Liver (tissue), 9 donors: ENCODE data around the gene HLCS. TPM values are rescaled to one million over a fixed set of nuclear protein-coding genes. Genes with fewer than 3 reads are reported as not detected.

Experiments used
- DNase-seq: peaks from one replicate; pipeline ENCODE4 v3.0.0-alpha.2; 2017; ENCODE audit warnings: low spot score
- H3K27ac ChIP-seq, 2 donors: one replicate each; pipeline ENCODE4 v1.7.0; 2013; ENCODE audit warnings: inconsistent platforms in 2 of 2, low read length in 2 of 2, control low read depth in 1 of 2, low read depth in 1 of 2, mild to moderate bottlenecking in 1 of 2
- H3K27me3 ChIP-seq, 4 donors: one replicate each; pipeline versions ENCODE4 v1.6.1 to v1.7.0; 2013; ENCODE audit warnings: low read length in 3 of 4, inconsistent platforms in 1 of 4, mild to moderate bottlenecking in 1 of 4, moderate library complexity in 1 of 4; ENCODE audit not compliant: control insufficient read depth in 4 of 4, insufficient read depth in 4 of 4
- H3K36me3 ChIP-seq, 4 donors: one replicate each; pipeline versions ENCODE4 v1.6.1 to v1.7.0; 2013; ENCODE audit warnings: low read length in 3 of 4, mild to moderate bottlenecking in 3 of 4, low read depth in 1 of 4, moderate library complexity in 1 of 4; ENCODE audit not compliant: control insufficient read depth in 4 of 4, insufficient read depth in 3 of 4
- H3K4me1 ChIP-seq, 4 donors: one replicate each; pipeline versions ENCODE4 v1.6.1 to v1.7.0; 2013; ENCODE audit warnings: low read length in 3 of 4, mild to moderate bottlenecking in 3 of 4, moderate library complexity in 1 of 4; ENCODE audit not compliant: control insufficient read depth in 4 of 4, insufficient read depth in 4 of 4
- H3K4me3 ChIP-seq, 3 donors: one replicate each; pipeline versions ENCODE4 v1.6.1 to v1.7.0; 2013; ENCODE audit warnings: low read length in 3 of 3, control low read depth in 1 of 3, low read depth in 1 of 3, mild to moderate bottlenecking in 1 of 3
- H3K9ac ChIP-seq, 2 donors: one replicate each; pipeline ENCODE4 v1.7.0; 2013; ENCODE audit warnings: low read length in 2 of 2, mild to moderate bottlenecking in 2 of 2, moderate library complexity in 2 of 2, control low read depth in 1 of 2, low read depth in 1 of 2
- H3K9me3 ChIP-seq, 4 donors: one replicate each; pipeline versions ENCODE4 v1.6.1 to v1.7.0; 2013; ENCODE audit warnings: low read length in 3 of 4; ENCODE audit not compliant: control insufficient read depth in 4 of 4
- CTCF ChIP-seq: fragments of 150-350 bp; IDR thresholded peaks from 2 replicates; pipeline ENCODE4 v1.5.1; 2017; ENCODE audit warnings: improper control_type of control experiment, low read depth, low read length; ENCODE audit not compliant: missing input control
- FOXA1 ChIP-seq: IDR thresholded peaks from 2 replicates; pipeline ENCODE4 v1.6.1; 2016; ENCODE audit warnings: antibody characterized with exemption
- GABPA ChIP-seq, 2 donors: IDR thresholded peaks in 1 of 2; conservative IDR thresholded peaks in 1 of 2; 2 replicates each; pipeline ENCODE4 v1.6.1; 2016; ENCODE audit warnings: antibody characterized with exemption in 2 of 2, mild to moderate bottlenecking in 1 of 2, moderate library complexity in 1 of 2
- HNF4A ChIP-seq, 2 donors: conservative IDR thresholded peaks; 2 replicates each; pipeline ENCODE4 v1.6.1; 2016; ENCODE audit warnings: antibody characterized with exemption in 2 of 2, mild to moderate bottlenecking in 2 of 2
- MAX ChIP-seq: IDR thresholded peaks from 2 replicates; pipeline ENCODE4 v1.6.1; 2016; ENCODE audit warnings: antibody characterized with exemption
- NR2F2 ChIP-seq: IDR thresholded peaks from 2 replicates; pipeline ENCODE4 v1.6.1; 2016; ENCODE audit warnings: antibody characterized with exemption
- RAD21 ChIP-seq, 2 donors: IDR thresholded peaks; 2 replicates each; pipeline ENCODE4 v1.6.1; 2016; ENCODE audit warnings: antibody characterized with exemption in 2 of 2, mild to moderate bottlenecking in 2 of 2
- REST ChIP-seq: IDR thresholded peaks from 2 replicates; pipeline ENCODE4 v1.6.1; 2016; ENCODE audit warnings: antibody characterized with exemption, mild to moderate bottlenecking
- RXRA ChIP-seq, 2 donors: IDR thresholded peaks; 2 replicates each; pipeline ENCODE4 v1.6.1; 2017 to 2018; ENCODE audit warnings: antibody characterized with exemption in 2 of 2, mild to moderate bottlenecking in 1 of 2
- SP1 ChIP-seq: IDR thresholded peaks from 2 replicates; pipeline ENCODE4 v1.6.1; 2018; ENCODE audit warnings: antibody characterized with exemption, mild to moderate bottlenecking
- ZBTB33 ChIP-seq: IDR thresholded peaks from 2 replicates; pipeline ENCODE4 v1.6.1; 2016; ENCODE audit warnings: antibody characterized with exemption
- WGBS: extraction: QIAGEN DNeasy Blood & Tissue Kit; methylation state at CpG from one replicate; pipeline ENCODE4 v1.1.7; 2013; 5-methylcytosine and 5-hydroxymethylcytosine counted together
- polyA plus RNA-seq, 2 donors: library from polyadenylated mRNA; stranded (reverse) in 1 of 2; unstranded in 1 of 2; fragments of 200-250 nt in 1 of 2; fragments of >200 nt in 1 of 2; fragmentation: Nextera tagmentation in 1 of 2; extraction: Ambion mirVana in 1 of 2; gene quantifications; one replicate each; pipeline versions ENCODE4 v1.2.1 to v1.2.3, GENCODE V29; 2013 to 2015
- total RNA-seq, 2 donors: library from RNA; depleted of rRNA; stranded (reverse); fragments of >200 nt; gene quantifications; one replicate each; pipeline ENCODE4 v1.2.3, GENCODE V29; 2014
- donor health status: healthy.
- donor health status: healthy.
- donor health status: healthy.
- donor health status: healthy.
- donor health status: healthy.

The HLCS gene
- total and polyA plus RNA-seq, 4 donors: 6.6 to 22.5 (median 8.3) TPM

- Histone ChIP-seq H3K27me3 (no peaks in the 10 kb centered on the region), H3K27ac (no peak overlapping the region), H3K36me3 (peaks cover 0 to 2% (median 0%) of the 10 kb centered on the region in 4 donors), H3K4me3 (no peak overlapping the region), H3K9me3 (no peaks in the 10 kb centered on the region), H3K9ac (no peak overlapping the region), H3K4me1 (peaks cover 13 to 35% (median 31%) of the 10 kb centered on the region in 4 donors)
- 72% methylated on average over 17 of the region's 17 CpGs for WGBS
- TF ChIP-seq HNF4A (conservative IDR thresholded peaks at IDR 0.05) (no peak), SP1 (no peak)
- no peak for DNase-seq
Measured at GRCh38 chr21:36926989-36927718, 39.3 kb downstream of the HLCS start.

GRCh38 chr21:36923270-36923669 is 43.2 kb downstream of the HLCS start:
- H3K36me3 ChIP-seq: peaks cover 0 to 2% (median 0%) of the 10 kb centered on the region in 4 donors
- no peaks in the 10 kb centered on the region for H3K27me3 ChIP-seq
- TF ChIP-seq MAX (no peak), NR2F2 (peak; percentile 24), REST (peak; percentile 85), RXRA (IDR thresholded peaks at IDR 0.05) (peak in 1 of 2 donors; percentile 15)
- peaks cover 2 to 26% (median 25%) of the 10 kb centered on the region in 4 donors for H3K4me1 ChIP-seq
- H3K9ac ChIP-seq: no peak overlapping the region
- H3K4me3 ChIP-seq: no peak overlapping the region
- H3K9me3 ChIP-seq: no peaks in the 10 kb centered on the region
- H3K27ac ChIP-seq: no peak overlapping the region
- no peak for DNase-seq
- WGBS: 78% methylated on average over 14 of the region's 14 CpGs

- Histone ChIP-seq H3K9ac (no peak overlapping the region), H3K36me3 (peaks cover 0 to 2% (median 0%) of the 10 kb centered on the region in 4 donors), H3K27me3 (no peaks in the 10 kb centered on the region), H3K4me3 (no peak overlapping the region), H3K9me3 (no peaks in the 10 kb centered on the region), H3K27ac (no peak overlapping the region), H3K4me1 (peaks cover 2 to 26% (median 25%) of the 10 kb centered on the region in 4 donors)
- TF ChIP-seq FOXA1 (no peak), SP1 (no peak), GABPA (IDR thresholded peaks at IDR 0.05 in 1 of 2, conservative IDR thresholded peaks at IDR 0.05 in 1 of 2) (no peak), ZBTB33 (no peak), RAD21 (IDR thresholded peaks at IDR 0.05) (no peak), CTCF (no peak)
- 92% methylated on average over 18 of the region's 18 CpGs for WGBS
- DNase-seq: no peak
Measured at GRCh38 chr21:36922861-36923260, 43.6 kb downstream of the HLCS start.
